OCI-LY1 (cell line): Measurements from ENCODE around the gene ZNF524.

Experiments used
- CTCF ChIP-seq: fragments of 200-600 bp; sonication (generic), shearing (Covaris generic); IDR thresholded peaks from 2 replicates; pipeline ENCODE4 v1.5.1; 2017; ENCODE audit warnings: mild to moderate bottlenecking, antibody characterized with exemption, low read length, moderate library complexity, mixed read lengths
- EZH2 ChIP-seq: fragments of 200-600 bp; sonication (generic), shearing (Covaris generic); IDR thresholded peaks from 2 replicates; pipeline ENCODE4 v1.8.0; 2017; ENCODE audit warnings: borderline replicate concordance, mixed run types, mild to moderate bottlenecking, antibody characterized with exemption, low read length, moderate library complexity, mixed read lengths

- no peak for TF ChIP-seq CTCF
- no peak for TF ChIP-seq EZH2
Measured at GRCh38 chr19:55552620-55553019, 47.5 kb upstream of the ZNF524 start.
